ENCODE results near the gene IGF2BP2. TPM values are rescaled to one million over a fixed set of nuclear protein-coding genes. Genes with fewer than 3 reads are reported as not detected.
"Not testable (repeated sequence)": the region's sequence is repeated elsewhere in the genome, so short reads cannot be mapped to it uniquely, and the experiment has no call there.

The IGF2BP2 gene
- total and polyA plus RNA-seq, 4 donors = 33.0 to 63.4 (median 58.3) TPM

DNA sequence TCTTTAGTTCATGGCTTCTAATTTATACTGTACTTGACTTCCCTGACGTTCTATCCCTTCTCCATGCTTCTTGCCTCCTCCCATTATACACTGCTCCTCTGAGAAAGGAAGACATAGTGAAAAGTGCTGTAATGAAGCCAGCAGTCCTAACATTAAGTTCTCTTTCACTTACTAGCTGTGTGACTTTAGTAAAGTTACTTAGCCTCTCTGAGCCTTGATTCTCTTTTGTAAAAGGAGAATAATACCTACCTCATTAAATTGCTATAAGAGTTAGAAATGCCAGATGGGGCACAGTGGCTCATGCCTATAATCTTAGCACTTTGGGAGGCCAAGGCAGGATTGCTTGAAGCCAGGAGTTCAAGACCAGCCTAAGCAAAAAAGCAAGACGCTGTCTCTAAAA, 18.8 kb upstream of the IGF2BP2 start:
- Histone ChIP-seq H3K27me3 (ENCODE audit: control insufficient read depth, insufficient read depth, low read length) (no peaks in the 10 kb centered on the region), H3K4me1 (ENCODE audit: control insufficient read depth, insufficient read depth, low read length) (no peaks in the 10 kb centered on the region), H3K36me3 (ENCODE audit: control insufficient read depth, insufficient read depth, low read length) (no peaks in the 10 kb centered on the region), H3K27ac (ENCODE audit: low read depth, low read length) (no peak overlapping the region), H3K9me3 (ENCODE audit: control insufficient read depth, insufficient read depth, low read length) (no peaks in the 10 kb centered on the region), H3K4me3 (ENCODE audit: low read depth, low read length) (no peak overlapping the region)
- DNase-seq (ENCODE audit: low read depth in 4 of 6, low spot score in 6 of 6) = no peak
- 75% methylated on average over 1 of the region's 2 CpGs for WGBS (ENCODE audit: insufficient coverage)

- H3K4me3 ChIP-seq (ENCODE audit: low read depth, low read length) = no peak overlapping the region
- H3K36me3 ChIP-seq (ENCODE audit: control insufficient read depth, insufficient read depth, low read length) = no peaks in the 10 kb centered on the region
- H3K4me1 ChIP-seq (ENCODE audit: control insufficient read depth, insufficient read depth, low read length) = no peaks in the 10 kb centered on the region
- no peak overlapping the region for H3K27ac ChIP-seq (ENCODE audit: low read depth, low read length)
- no peaks in the 10 kb centered on the region for H3K27me3 ChIP-seq (ENCODE audit: control insufficient read depth, insufficient read depth, low read length)
- no CpG with 5 or more reads among the region's 3 CpGs for WGBS (ENCODE audit: insufficient coverage)
- DNase-seq (ENCODE audit: low read depth in 4 of 6, low spot score in 6 of 6) = no peak
- H3K9me3 ChIP-seq (ENCODE audit: control insufficient read depth, insufficient read depth, low read length) = no peaks in the 10 kb centered on the region
Measured at GRCh38 chr3:185843126-185843525, 18.3 kb upstream of the IGF2BP2 start.

- 92% methylated on average over 3 of the region's 4 CpGs for WGBS (ENCODE audit: insufficient coverage)
- Histone ChIP-seq H3K27me3 (ENCODE audit: control insufficient read depth, insufficient read depth, low read length) (no peaks in the 10 kb centered on the region), H3K36me3 (ENCODE audit: control insufficient read depth, insufficient read depth, low read length) (no peaks in the 10 kb centered on the region), H3K4me3 (ENCODE audit: low read depth, low read length) (no peak overlapping the region), H3K9me3 (ENCODE audit: control insufficient read depth, insufficient read depth, low read length) (no peaks in the 10 kb centered on the region), H3K4me1 (ENCODE audit: control insufficient read depth, insufficient read depth, low read length) (no peaks in the 10 kb centered on the region), H3K27ac (ENCODE audit: low read depth, low read length) (no peak overlapping the region)
- DNase-seq (ENCODE audit: low read depth in 4 of 6, low spot score in 6 of 6) = no peak
Measured at GRCh38 chr3:185842241-185842640, 17.4 kb upstream of the IGF2BP2 start.

- 96% methylated on average over 4 of the region's 4 CpGs for WGBS (ENCODE audit: insufficient coverage)
- not testable (repeated sequence) for DNase-seq (ENCODE audit: low read depth in 4 of 6, low spot score in 6 of 6); H3K4me3 ChIP-seq (ENCODE audit: low read depth, low read length); H3K9me3 ChIP-seq (ENCODE audit: control insufficient read depth, insufficient read depth, low read length); H3K27ac ChIP-seq (ENCODE audit: low read depth, low read length); H3K36me3 ChIP-seq (ENCODE audit: control insufficient read depth, insufficient read depth, low read length); H3K4me1 ChIP-seq (ENCODE audit: control insufficient read depth, insufficient read depth, low read length); H3K27me3 ChIP-seq (ENCODE audit: control insufficient read depth, insufficient read depth, low read length)
Measured at GRCh38 chr3:185838417-185838989, 13.7 kb upstream of the IGF2BP2 start.

DNA sequence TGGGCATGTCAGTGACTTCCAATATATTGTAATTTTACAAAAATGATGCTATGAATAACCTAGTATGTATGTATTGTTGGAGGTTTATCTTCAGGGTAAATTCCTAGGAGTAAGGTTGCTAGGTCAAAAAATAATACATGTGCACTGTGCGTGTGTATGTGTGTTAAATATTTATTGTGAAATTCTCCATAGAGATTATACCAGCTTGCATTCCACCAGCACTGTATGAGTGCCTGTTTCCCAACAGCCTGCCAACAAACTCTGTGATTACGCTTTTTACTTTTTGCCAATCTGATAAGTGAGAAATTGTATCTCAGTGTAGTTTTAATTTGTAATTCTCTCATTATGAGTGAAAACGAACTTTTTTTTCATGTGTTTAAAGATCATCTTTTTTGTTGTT, 12.6 kb upstream of the IGF2BP2 start:
- no peaks in the 10 kb centered on the region for H3K4me1 ChIP-seq (ENCODE audit: control insufficient read depth, insufficient read depth, low read length)
- H3K36me3 ChIP-seq (ENCODE audit: control insufficient read depth, insufficient read depth, low read length) = no peaks in the 10 kb centered on the region
- no peak overlapping the region for H3K27ac ChIP-seq (ENCODE audit: low read depth, low read length)
- H3K27me3 ChIP-seq (ENCODE audit: control insufficient read depth, insufficient read depth, low read length) = no peaks in the 10 kb centered on the region
- no peaks in the 10 kb centered on the region for H3K9me3 ChIP-seq (ENCODE audit: control insufficient read depth, insufficient read depth, low read length)
- no peak overlapping the region for H3K4me3 ChIP-seq (ENCODE audit: low read depth, low read length)
- no CpG with 5 or more reads among the region's 3 CpGs for WGBS (ENCODE audit: insufficient coverage)
- peak in 1 of 6 donors; percentile 39 for DNase-seq (ENCODE audit: low read depth in 4 of 6, low spot score in 6 of 6)

GRCh38 chr3:185831990-185832389, 7.1 kb upstream of the IGF2BP2 start:
- H3K27me3 ChIP-seq (ENCODE audit: control insufficient read depth, insufficient read depth, low read length) = no peaks in the 10 kb centered on the region
- no peak for DNase-seq (ENCODE audit: low read depth in 4 of 6, low spot score in 6 of 6)
- no peaks in the 10 kb centered on the region for H3K4me1 ChIP-seq (ENCODE audit: control insufficient read depth, insufficient read depth, low read length)
- no peaks in the 10 kb centered on the region for H3K36me3 ChIP-seq (ENCODE audit: control insufficient read depth, insufficient read depth, low read length)
- no peak overlapping the region for H3K4me3 ChIP-seq (ENCODE audit: low read depth, low read length)
- H3K27ac ChIP-seq (ENCODE audit: low read depth, low read length) = no peak overlapping the region
- peaks cover 2% of the 10 kb centered on the region for H3K9me3 ChIP-seq (ENCODE audit: control insufficient read depth, insufficient read depth, low read length)

DNA sequence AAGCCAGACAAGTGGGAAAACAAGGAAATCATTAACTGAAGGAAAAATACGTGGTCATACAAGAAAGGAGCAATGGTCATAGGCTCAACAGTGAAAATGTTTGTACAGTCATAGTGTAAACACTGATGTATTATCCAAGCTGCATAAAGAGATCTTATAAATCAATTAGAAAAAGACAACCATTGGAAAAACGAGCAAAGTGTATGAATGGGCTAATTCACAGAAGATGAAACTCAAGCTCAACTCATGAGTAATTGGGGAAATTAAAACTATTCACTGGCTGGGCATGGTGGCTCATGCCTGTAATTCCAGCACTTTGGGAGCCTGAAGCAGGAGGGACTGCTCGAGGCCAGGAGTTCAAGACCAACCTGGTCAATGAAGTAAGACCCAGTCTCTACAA, 6.4 kb upstream of the IGF2BP2 start:
- no CpG with 5 or more reads among the region's 3 CpGs for WGBS (ENCODE audit: insufficient coverage)
- H3K27me3 ChIP-seq (ENCODE audit: control insufficient read depth, insufficient read depth, low read length) = no peaks in the 10 kb centered on the region

DNA sequence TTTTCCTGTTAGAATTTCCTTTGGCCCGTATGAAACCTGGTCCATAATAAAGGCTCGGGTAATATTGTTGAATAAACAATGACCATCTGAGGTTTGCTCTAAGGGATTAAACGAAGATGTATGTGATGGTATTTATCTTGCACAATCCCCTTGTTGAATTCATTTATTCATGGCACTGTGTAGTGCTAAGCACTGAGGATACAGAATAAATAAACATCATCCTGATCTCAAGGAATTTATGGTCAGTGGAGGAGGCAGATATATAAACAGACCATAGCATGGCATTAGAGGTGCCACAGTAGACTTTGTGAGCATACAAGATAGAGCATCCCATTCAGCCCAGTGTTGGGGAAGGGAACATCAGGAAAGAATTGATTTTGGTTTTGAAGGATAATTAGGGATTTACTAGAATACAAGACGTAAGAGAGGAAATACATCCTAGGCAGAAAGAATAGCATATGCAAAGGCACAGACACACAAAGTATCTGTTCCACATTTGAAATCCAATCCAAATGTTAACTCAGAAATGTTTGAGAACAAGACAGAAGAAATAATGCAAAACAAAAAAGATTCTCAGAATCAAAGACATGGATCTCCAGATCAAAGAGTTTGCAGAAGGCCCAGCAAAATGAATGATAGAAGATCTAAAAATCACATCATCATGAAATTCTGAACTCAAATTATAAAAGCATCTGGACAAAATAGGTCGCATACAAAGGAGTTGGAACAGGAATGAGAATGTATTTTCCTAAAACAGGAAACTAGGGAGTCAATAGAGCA, 5.4 kb upstream of the IGF2BP2 start:
- WGBS (ENCODE audit: insufficient coverage) = no CpG with 5 or more reads among the region's 5 CpGs
- Histone ChIP-seq H3K36me3 (ENCODE audit: control insufficient read depth, insufficient read depth, low read length) (no peaks in the 10 kb centered on the region), H3K27me3 (ENCODE audit: control insufficient read depth, insufficient read depth, low read length) (no peaks in the 10 kb centered on the region), H3K4me3 (ENCODE audit: low read depth, low read length) (no peak overlapping the region), H3K4me1 (ENCODE audit: control insufficient read depth, insufficient read depth, low read length) (peaks cover 6% of the 10 kb centered on the region), H3K9me3 (ENCODE audit: control insufficient read depth, insufficient read depth, low read length) (peaks cover 2% of the 10 kb centered on the region), H3K27ac (ENCODE audit: low read depth, low read length) (no peak overlapping the region)
- no peak for DNase-seq (ENCODE audit: low read depth in 4 of 6, low spot score in 6 of 6)

More for the DNA sequence above, 6.4 kb upstream of the IGF2BP2 start:
- Histone ChIP-seq H3K4me1 (ENCODE audit: control insufficient read depth, insufficient read depth, low read length) (peaks cover 4% of the 10 kb centered on the region), H3K9me3 (ENCODE audit: control insufficient read depth, insufficient read depth, low read length) (peaks cover 2% of the 10 kb centered on the region), H3K27ac (ENCODE audit: low read depth, low read length) (no peak overlapping the region), H3K36me3 (ENCODE audit: control insufficient read depth, insufficient read depth, low read length) (no peaks in the 10 kb centered on the region), H3K4me3 (ENCODE audit: low read depth, low read length) (no peak overlapping the region)
- DNase-seq (ENCODE audit: low read depth in 4 of 6, low spot score in 6 of 6) = peak in 1 of 6 donors; percentile 34

DNA sequence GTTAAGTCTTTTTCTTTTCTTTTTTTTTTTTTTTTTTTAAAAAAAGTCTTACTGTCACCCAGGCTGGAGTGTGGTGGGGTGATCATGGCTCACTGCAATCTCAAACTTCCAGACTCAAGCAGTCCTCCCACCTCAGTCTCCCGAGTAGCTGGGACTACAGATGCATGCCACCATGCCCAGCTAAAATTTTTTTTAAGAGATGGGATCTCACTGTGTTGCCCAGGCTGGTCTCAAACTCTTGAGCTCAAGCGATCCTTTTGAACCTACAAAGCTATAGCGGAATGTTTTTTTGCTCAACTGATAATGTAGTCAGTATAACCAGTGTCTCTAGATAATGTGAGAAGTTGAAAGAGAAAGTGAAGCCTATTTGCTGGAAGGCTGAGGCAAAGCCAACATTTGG, 3.9 kb upstream of the IGF2BP2 start:
- WGBS (ENCODE audit: insufficient coverage) = 97% methylated on average over 3 of the region's 3 CpGs

More for the DNA sequence above, 3.9 kb upstream of the IGF2BP2 start:
- Histone ChIP-seq H3K9me3 (ENCODE audit: control insufficient read depth, insufficient read depth, low read length) (peaks cover 2% of the 10 kb centered on the region), H3K27me3 (ENCODE audit: control insufficient read depth, insufficient read depth, low read length) (no peaks in the 10 kb centered on the region), H3K4me1 (ENCODE audit: control insufficient read depth, insufficient read depth, low read length) (peaks cover 6% of the 10 kb centered on the region), H3K36me3 (ENCODE audit: control insufficient read depth, insufficient read depth, low read length) (no peaks in the 10 kb centered on the region), H3K27ac (ENCODE audit: low read depth, low read length) (no peak overlapping the region), H3K4me3 (ENCODE audit: low read depth, low read length) (no peak overlapping the region)
- no peak for DNase-seq (ENCODE audit: low read depth in 4 of 6, low spot score in 6 of 6)

All from spinal cord (tissue), 10 donors.